Measurements from ENCODE around the gene FBXO9.

Gene FBXO9

GRCh38 chr6:53089948-53090347, 24.7 kb downstream of the FBXO9 start:
- DNase-seq (ENCODE audit: low read depth, low spot score) = no peak

- DNase-seq (ENCODE audit: low read depth, low spot score) = no peak
These were observed 25.4 kb downstream of the FBXO9 start for GRCh38 chr6:53090576-53090975.

- no peak for DNase-seq (ENCODE audit: low read depth, low spot score)
These were observed 30.1 kb downstream of the FBXO9 start for GRCh38 chr6:53095270-53095669.

GRCh38 chr6:53095716-53096115, 30.5 kb downstream of the FBXO9 start:
- DNase-seq (ENCODE audit: low read depth, low spot score) = no peak

- no peak for DNase-seq (ENCODE audit: low read depth, low spot score)
These were observed 35.4 kb downstream of the FBXO9 start for GRCh38 chr6:53100561-53100960.

- DNase-seq (ENCODE audit: low read depth, low spot score) = no peak
These were observed 35.8 kb downstream of the FBXO9 start for GRCh38 chr6:53101006-53101405.

- DNase-seq (ENCODE audit: low read depth, low spot score) = no peak
These were observed 38.9 kb downstream of the FBXO9 start for GRCh38 chr6:53103993-53104675.

GRCh38 chr6:53104916-53105315, 39.7 kb downstream of the FBXO9 start:
- DNase-seq (ENCODE audit: low read depth, low spot score) = no peak

- no peak for DNase-seq (ENCODE audit: low read depth, low spot score)
These were observed 41.9 kb downstream of the FBXO9 start for GRCh38 chr6:53107091-53107490.

- DNase-seq (ENCODE audit: low read depth, low spot score) = no peak
These were observed 44.4 kb downstream of the FBXO9 start for GRCh38 chr6:53109612-53110011.

- DNase-seq (ENCODE audit: low read depth, low spot score) = no peak
These were observed 46.7 kb downstream of the FBXO9 start for GRCh38 chr6:53111865-53112264.

GRCh38 chr6:53112404-53112803, 47.2 kb downstream of the FBXO9 start:
- no peak for DNase-seq (ENCODE audit: low read depth, low spot score)

GRCh38 chr6:53112871-53113270, 47.7 kb downstream of the FBXO9 start:
- no peak for DNase-seq (ENCODE audit: low read depth, low spot score)

- DNase-seq (ENCODE audit: low read depth, low spot score) = no peak
These were observed 48.5 kb downstream of the FBXO9 start for GRCh38 chr6:53113742-53114141.

GRCh38 chr6:53115113-53115512, 49.9 kb downstream of the FBXO9 start:
- no peak for DNase-seq (ENCODE audit: low read depth, low spot score)

- DNase-seq (ENCODE audit: low read depth, low spot score) = no peak
These were observed 50.5 kb downstream of the FBXO9 start for GRCh38 chr6:53115741-53116140.

- DNase-seq (ENCODE audit: low read depth, low spot score) = no peak
These were observed 54.1 kb downstream of the FBXO9 start for GRCh38 chr6:53119349-53119748.

- peak; percentile 7 for DNase-seq (ENCODE audit: low read depth, low spot score)
These were observed 54.7 kb downstream of the FBXO9 start for GRCh38 chr6:53119772-53120409.

GRCh38 chr6:53124131-53124800, 59.1 kb downstream of the FBXO9 start:
- no peak for DNase-seq (ENCODE audit: low read depth, low spot score)

GRCh38 chr6:53125276-53125675, 60.1 kb downstream of the FBXO9 start:
- no peak for DNase-seq (ENCODE audit: low read depth, low spot score)

- no peak for DNase-seq (ENCODE audit: low read depth, low spot score)
These were observed 63.6 kb downstream of the FBXO9 start for GRCh38 chr6:53128842-53129241.

- DNase-seq (ENCODE audit: low read depth, low spot score) = no peak
These were observed 65.5 kb downstream of the FBXO9 start for GRCh38 chr6:53130569-53131290.
